Skeletal muscle tissue (tissue), 4 donors: ENCODE data around the gene TGOLN2. TPM values are rescaled to one million over a fixed set of nuclear protein-coding genes. Genes with fewer than 3 reads are reported as not detected.
"Not testable (repeated sequence)": the region's sequence is repeated elsewhere in the genome, so short reads cannot be mapped to it uniquely, and the experiment has no call there.

Source experiments
- H3K27ac ChIP-seq: one replicate; pipeline ENCODE4 v1.7.0; 2013; ENCODE audit warnings: mild to moderate bottlenecking, low read depth, low read length, inconsistent platforms
- H3K27me3 ChIP-seq, 3 donors: one replicate each; pipeline ENCODE4 v1.7.0; 2013; ENCODE audit warnings: low read length in 3 of 3; ENCODE audit not compliant: control insufficient read depth in 3 of 3, insufficient read depth in 3 of 3
- H3K36me3 ChIP-seq, 3 donors: one replicate each; pipeline ENCODE4 v1.7.0; 2013; ENCODE audit warnings: low read length in 3 of 3; ENCODE audit not compliant: control insufficient read depth in 3 of 3, insufficient read depth in 3 of 3
- H3K4me1 ChIP-seq, 3 donors: one replicate each; pipeline ENCODE4 v1.7.0; 2013; ENCODE audit warnings: low read length in 3 of 3, mild to moderate bottlenecking in 3 of 3; ENCODE audit not compliant: control insufficient read depth in 3 of 3, insufficient read depth in 3 of 3
- H3K4me3 ChIP-seq, 3 donors: one replicate each; pipeline ENCODE4 v1.7.0; 2013; ENCODE audit warnings: low read length in 3 of 3
- H3K9ac ChIP-seq, 3 donors: one replicate each; pipeline ENCODE4 v1.7.0; 2013; ENCODE audit warnings: low read length in 3 of 3, mild to moderate bottlenecking in 3 of 3, moderate library complexity in 2 of 3, low read depth in 1 of 3
- H3K9me3 ChIP-seq, 3 donors: one replicate each; pipeline ENCODE4 v1.7.0; 2013; ENCODE audit warnings: low read length in 3 of 3; ENCODE audit not compliant: control insufficient read depth in 3 of 3
- total RNA-seq: library from RNA; depleted of rRNA; stranded (reverse); fragments of >200 nt; gene quantifications from one replicate; pipeline ENCODE4 v1.2.3, GENCODE V29; 2014
- donor health status: Osteomylitis.

Gene TGOLN2
- 29.7 TPM for total RNA-seq

DNA sequence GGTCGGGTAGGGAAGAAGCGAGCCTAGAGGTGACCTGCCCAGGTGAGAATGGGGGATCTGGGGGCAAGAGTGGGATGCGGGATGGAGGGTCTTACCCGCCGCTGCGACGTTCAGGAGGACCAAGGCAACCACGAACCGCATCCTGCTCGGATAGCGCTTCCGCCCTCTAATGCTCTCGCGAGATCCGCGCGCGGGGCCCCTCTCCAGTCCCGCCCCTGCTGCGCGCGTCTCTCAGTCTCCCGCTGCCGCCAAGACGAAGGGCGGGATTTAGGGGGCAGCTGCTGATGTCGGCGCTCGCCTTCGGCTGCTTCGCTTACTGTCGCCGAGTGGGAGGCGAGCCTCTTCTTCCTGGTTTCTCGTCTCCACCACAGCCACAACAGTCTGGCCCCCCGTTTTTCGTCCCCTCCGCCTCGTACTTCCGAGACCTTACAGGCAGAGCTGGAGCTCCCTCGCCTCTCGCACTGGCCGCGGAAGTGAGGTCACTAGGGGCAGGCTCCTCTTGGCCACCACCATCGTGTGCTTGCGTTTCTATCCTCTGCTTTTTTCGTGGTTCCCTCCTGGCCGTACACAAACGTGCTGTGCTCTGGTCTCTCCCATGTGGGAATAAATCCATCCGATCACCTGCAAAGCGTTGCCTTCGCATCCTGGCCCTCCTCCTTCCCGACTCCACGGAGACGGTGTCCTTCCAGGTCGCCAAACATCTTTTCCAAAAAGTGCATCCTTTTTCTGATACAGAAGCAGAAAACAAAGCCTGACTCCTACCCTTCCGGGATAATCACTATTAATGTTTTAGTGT is at the start of gene TGOLN2:
Gene TGOLN2 (minus strand): TSS at position 168 of the 796 bp plus-strand sequence. CDS start 27 bp downstream, at position 141.
- H3K27me3 ChIP-seq, result no peaks in the 10 kb centered on the region
- peak within 1 kb of the TSS; percentile 87 to 99 (median 98) for H3K9ac ChIP-seq
- no peaks in the 10 kb centered on the region for H3K9me3 ChIP-seq
- peaks cover 14 to 16% (median 16%) of the 10 kb centered on the region in 3 donors for H3K36me3 ChIP-seq
- H3K27ac ChIP-seq, result peak within 1 kb of the TSS; percentile 88
- H3K4me3 ChIP-seq, result peak within 1 kb of the TSS; percentile 86 to 99 (median 92)
- H3K4me1 ChIP-seq, result peaks cover 25 to 38% (median 36%) of the 10 kb centered on the region in 3 donors

- H3K27me3 ChIP-seq, result no peaks in the 10 kb centered on the region
- no peak overlapping the region for H3K9ac ChIP-seq
- H3K9me3 ChIP-seq, result no peaks in the 10 kb centered on the region
- H3K27ac ChIP-seq, result no peak overlapping the region
- H3K4me1 ChIP-seq, result no peaks in the 10 kb centered on the region
- peaks cover 22 to 37% (median 31%) of the 10 kb centered on the region in 3 donors for H3K36me3 ChIP-seq
- no peak overlapping the region for H3K4me3 ChIP-seq
Observed at GRCh38 chr2:85377083-85377482, 49.3 kb upstream of the TGOLN2 start.

DNA sequence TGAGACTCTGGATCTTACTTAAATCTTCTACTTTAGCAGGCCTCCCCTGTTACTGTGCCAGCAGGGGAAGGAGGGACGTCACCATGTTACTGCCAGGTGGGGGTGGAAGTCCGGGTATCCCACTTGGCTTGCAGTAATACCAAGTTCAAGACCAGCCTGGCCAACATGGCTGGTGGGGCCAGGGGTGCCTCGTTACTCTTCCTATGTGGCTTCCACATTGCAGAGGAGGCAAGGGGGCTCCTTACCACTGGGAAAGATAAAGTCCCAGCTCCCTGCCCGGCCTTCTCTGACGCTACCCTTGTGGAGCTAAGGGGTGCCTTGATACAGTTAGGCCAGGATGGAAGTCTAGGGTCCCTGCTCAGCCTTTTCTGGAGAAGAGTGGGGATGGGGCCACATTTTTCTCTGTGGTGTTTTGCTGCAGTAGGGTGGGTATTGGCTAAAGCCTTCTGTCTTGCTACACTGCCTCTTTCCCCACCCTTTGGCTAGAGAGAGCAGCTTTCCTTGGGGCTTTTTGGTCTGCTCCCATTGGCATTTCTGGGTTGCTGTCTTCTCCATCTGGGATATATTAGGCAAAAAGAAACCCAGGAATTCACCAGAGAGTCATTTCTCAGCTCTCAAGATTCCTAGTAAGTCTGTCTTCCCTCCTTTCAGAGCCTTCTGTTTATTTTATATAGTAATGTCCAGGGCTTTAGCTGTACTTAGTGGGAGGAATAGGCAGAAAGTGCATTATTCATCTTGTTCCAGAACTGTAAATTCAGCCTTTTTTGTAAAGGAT is 48.7 kb upstream of the TGOLN2 start:
- Histone ChIP-seq H3K36me3 (peaks cover 25 to 37% (median 33%) of the 10 kb centered on the region in 3 donors), H3K9ac (no peak overlapping the region), H3K4me1 (no peaks in the 10 kb centered on the region), H3K4me3 (no peak overlapping the region), H3K27ac (no peak overlapping the region), H3K27me3 (no peaks in the 10 kb centered on the region), H3K9me3 (no peaks in the 10 kb centered on the region)

DNA sequence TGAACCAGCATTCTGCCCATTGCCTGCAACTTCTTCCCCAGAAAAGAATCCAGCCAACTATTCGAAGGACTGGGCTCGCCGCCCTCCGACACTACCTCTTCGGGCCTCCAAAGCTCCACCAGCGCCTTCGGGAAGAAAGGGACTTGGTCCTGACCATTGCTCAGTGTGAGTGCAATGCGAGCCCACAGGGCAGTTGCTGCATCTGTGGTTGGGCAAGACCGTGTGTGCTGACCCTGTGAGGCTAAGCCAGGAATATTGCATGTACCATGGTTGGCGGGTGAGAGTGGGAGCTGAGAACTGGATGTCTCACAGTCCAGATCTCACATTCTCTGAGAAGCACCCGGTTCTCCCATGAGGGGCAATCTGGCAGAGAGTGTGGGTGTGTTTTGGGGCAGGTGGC is 43.3 kb upstream of the TGOLN2 start:
- no peak overlapping the region for H3K4me3 ChIP-seq
- H3K36me3 ChIP-seq, result peaks cover 24 to 32% (median 26%) of the 10 kb centered on the region in 3 donors
- H3K9ac ChIP-seq, result no peak overlapping the region
- no peaks in the 10 kb centered on the region for H3K9me3 ChIP-seq
- no peak overlapping the region for H3K27ac ChIP-seq
- no peaks in the 10 kb centered on the region for H3K4me1 ChIP-seq
- H3K27me3 ChIP-seq, result no peaks in the 10 kb centered on the region

DNA sequence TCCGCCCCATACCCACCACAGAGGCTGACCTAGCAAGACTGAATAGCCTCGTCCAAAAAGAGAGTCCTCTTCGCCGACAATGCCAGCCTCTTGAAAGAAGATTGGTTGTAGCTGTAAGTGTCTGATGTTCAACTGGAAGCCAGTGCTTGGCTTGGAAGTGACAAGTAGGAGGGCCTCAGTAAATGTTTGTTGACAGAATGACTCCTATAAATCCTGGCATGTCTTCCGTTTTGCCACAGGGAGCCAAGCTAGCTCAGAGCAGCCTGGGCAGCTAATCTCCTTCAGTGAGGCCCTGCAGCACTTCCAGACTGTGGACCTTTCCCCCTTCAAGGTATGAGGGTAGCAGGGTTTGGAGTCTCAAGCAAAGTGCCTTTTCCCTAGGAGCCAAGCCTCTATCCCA is 41.7 kb upstream of the TGOLN2 start:
- Histone ChIP-seq H3K9me3 (no peaks in the 10 kb centered on the region), H3K4me1 (no peaks in the 10 kb centered on the region), H3K27ac (no peak overlapping the region), H3K9ac (no peak overlapping the region), H3K27me3 (no peaks in the 10 kb centered on the region), H3K4me3 (no peak overlapping the region), H3K36me3 (peaks cover 24 to 37% (median 26%) of the 10 kb centered on the region in 3 donors)

- H3K27ac ChIP-seq, result no peak overlapping the region
- no peaks in the 10 kb centered on the region for H3K4me1 ChIP-seq
- H3K27me3 ChIP-seq, result no peaks in the 10 kb centered on the region
- H3K36me3 ChIP-seq, result peaks cover 24 to 37% (median 26%) of the 10 kb centered on the region in 3 donors
- no peaks in the 10 kb centered on the region for H3K9me3 ChIP-seq
- no peak overlapping the region for H3K9ac ChIP-seq
- no peak overlapping the region for H3K4me3 ChIP-seq
Observed at GRCh38 chr2:85368921-85369320, 41.1 kb upstream of the TGOLN2 start.

- Histone ChIP-seq H3K27me3 (no peaks in the 10 kb centered on the region), H3K4me3 (no peak overlapping the region), H3K27ac (no peak overlapping the region), H3K9ac (no peak overlapping the region), H3K36me3 (peaks cover 31 to 50% (median 36%) of the 10 kb centered on the region in 3 donors), H3K9me3 (no peaks in the 10 kb centered on the region), H3K4me1 (no peaks in the 10 kb centered on the region)
Observed at GRCh38 chr2:85367180-85367579, 39.4 kb upstream of the TGOLN2 start.

GRCh38 chr2:85362653-85363387 is 35.0 kb upstream of the TGOLN2 start:
- not testable (repeated sequence) for H3K9me3 ChIP-seq, H3K27ac ChIP-seq, H3K9ac ChIP-seq, H3K4me1 ChIP-seq, H3K4me3 ChIP-seq, H3K27me3 ChIP-seq
- H3K36me3 ChIP-seq, result peaks cover 27 to 36% (median 36%) of the 10 kb centered on the region in 3 donors

DNA sequence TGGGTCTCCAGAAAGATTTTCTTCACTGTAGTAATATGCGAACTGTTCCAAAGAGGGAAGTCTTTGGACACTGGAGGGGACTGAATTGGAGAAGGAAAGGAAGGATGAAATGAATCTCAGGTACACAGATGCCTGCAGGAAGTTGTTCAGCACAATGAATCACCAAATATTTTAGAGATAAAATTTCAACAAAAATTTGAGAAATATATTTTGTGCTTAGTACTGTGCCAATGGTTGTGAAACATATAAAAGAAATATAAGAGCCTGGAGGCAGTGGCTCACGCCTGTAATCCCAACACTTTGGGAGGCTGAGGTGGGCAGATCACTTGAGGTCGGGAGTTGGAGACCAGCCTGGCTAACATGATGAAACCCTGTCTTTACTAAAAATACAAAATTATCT is 29.9 kb upstream of the TGOLN2 start:
- no peaks in the 10 kb centered on the region for H3K27me3 ChIP-seq
- H3K4me3 ChIP-seq, result no peak overlapping the region
- no peak overlapping the region for H3K27ac ChIP-seq

More for the DNA sequence above, 29.9 kb upstream of the TGOLN2 start:
- no peaks in the 10 kb centered on the region for H3K9me3 ChIP-seq
- peaks cover 30 to 33% (median 30%) of the 10 kb centered on the region in 3 donors for H3K36me3 ChIP-seq
- peak overlapping the region in 1 of 3 donors; percentile 25 for H3K9ac ChIP-seq
- H3K4me1 ChIP-seq, result peaks cover 27 to 38% (median 36%) of the 10 kb centered on the region in 3 donors
